SHP77 treated with DMSO at 0.1 percent for 48 hours (cell line): ENCODE measurements around the gene MBD5.
"Not testable (repeated sequence)": the region's sequence is repeated elsewhere in the genome, so short reads cannot be mapped to it uniquely, and the experiment has no call there.

Experiments
- DNase-seq: peaks from one replicate; lab custom pipeline; 2025; lab: John Stamatoyannopoulos, UW

MBD5 gene

DNA sequence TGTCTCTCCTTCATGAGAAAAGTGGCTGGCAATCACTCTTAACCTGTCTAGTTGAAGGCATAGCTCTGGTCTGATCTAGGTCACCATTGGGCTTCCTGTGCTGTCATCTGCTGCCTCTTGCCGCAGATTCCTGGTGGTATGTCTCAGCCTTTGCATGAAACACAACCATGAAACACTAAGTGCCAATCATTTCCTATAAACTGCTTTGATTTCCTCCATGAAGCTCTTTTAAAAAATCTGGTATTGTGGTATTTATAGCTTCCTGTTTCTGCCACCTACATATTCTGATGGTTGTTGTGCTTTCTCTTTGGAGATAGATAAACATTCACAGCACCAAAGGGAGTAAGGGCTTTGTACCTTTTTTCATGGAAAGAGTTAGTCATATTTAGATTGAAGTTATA, 503.6 kb downstream of the MBD5 start:
- no peak for DNase-seq

- no peak for DNase-seq
These were observed 504.2 kb downstream of the MBD5 start for GRCh38 chr2:148525130-148525529.

DNA sequence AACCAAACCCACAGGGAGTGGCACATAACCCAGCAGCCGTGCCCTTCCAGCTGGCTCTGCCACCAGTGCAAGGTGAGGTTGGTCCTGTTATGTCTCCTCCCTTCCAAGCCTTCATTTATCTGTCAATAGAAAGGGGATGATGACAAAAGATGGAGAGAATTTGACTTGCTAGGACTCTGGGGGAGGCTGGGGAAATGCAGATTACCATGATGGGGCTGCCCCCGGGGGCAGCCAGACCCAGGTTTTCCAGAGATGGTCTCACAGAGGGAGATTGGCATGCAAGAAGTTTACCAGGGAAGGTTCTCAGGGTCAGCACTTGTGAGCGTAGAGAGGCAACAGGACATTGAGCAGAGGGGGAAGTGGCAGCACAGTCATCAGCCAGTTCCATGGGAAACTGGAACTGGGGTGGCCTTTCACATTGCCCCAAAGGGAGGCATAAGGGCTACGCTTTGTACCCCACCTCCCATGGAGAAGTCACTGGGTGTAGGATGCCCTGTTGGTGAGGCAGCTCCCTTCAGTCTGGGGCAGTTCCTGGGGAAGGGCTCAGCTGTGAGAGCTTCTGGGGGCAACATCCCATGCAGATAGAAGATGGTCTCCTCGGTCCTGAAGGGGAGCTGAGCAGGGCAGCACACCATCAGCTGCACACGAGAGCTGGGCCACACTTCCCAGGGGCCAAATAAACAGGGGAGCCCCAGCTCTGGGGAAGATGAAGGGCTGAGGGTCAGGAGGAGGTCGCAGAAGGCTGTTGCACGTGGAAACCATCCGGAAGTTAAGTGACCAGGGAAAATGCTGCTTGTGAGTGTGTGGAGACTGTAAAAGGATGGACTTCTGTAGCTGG, 505.8 kb downstream of the MBD5 start:
- DNase-seq = no peak

- DNase-seq = no peak
These were observed 506.8 kb downstream of the MBD5 start for GRCh38 chr2:148527488-148528340.

DNA sequence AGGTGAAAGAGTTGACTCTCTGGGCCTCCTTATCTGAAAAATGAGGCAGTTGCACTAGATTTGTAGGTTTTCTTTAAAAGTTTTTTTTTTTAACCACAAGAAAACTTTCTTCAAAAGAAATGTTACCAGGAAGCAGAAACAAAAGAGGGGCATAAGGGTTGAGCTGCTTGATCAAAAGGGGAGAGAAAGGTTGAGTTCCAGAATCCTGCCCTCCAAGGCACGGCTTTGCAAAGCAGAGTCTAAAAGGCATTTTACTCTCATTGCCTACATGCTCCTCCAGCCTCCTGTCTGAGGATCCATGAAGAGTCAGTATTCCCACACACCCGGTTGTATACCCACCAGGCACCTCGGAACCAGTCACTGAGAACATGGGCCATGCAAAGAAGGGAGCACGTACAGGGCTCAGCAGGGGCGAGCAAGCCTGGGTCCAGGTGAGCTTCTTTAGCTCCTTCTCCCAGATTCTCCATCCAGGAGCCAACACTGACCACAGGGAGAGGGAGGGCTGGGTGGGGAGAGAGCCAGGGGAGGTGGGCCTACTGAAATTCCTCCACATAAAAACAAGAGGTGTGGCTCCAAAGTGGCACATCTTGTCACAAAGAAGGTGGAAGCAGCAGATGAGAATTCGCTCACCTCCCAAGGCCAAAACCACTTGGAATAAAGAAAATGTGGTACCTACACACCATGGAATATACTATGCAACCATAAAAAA, 507.6 kb downstream of the MBD5 start:
- no peak for DNase-seq

GRCh38 chr2:148529745-148530144, 508.9 kb downstream of the MBD5 start:
- DNase-seq = no peak

- DNase-seq = no peak
These were observed 509.5 kb downstream of the MBD5 start for GRCh38 chr2:148530350-148530749.

GRCh38 chr2:148531235-148531634, 510.3 kb downstream of the MBD5 start:
- DNase-seq = no peak

DNA sequence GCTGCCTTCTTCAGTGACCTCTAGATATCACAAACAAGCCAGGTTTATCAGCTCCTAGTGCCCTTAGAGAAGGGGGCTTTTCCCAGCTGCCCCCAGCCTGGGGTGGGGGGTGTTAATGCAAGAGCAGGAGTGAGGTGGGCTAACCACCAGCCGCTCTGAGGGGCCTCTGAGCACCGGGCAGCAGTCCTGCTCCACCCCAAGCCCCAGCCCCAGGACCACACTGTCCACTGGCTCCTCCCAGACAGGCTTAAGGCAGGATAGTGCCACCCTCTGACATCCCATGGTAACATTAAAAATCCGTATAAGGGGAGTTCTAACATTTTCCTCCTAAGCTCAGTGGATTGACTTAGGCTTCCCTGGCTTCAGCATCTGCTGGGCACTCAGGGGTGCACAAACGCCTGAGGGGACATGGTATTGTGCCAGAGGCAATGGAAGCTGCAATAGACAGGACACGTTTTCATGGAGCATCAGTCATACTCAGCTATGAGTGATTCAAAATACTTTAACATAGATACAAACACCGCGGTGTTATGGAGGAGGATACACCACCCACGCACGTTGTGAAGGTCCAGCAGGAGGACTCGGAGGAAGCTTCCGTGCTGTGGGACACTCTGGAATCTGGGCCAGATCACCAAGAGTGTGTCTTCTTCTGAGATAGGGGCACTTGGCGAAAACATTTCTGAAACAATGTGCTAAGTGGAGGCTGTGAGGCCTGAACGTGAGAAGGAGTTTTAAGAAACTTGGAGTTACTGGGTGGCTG, 511.0 kb downstream of the MBD5 start:
- DNase-seq = no peak

DNA sequence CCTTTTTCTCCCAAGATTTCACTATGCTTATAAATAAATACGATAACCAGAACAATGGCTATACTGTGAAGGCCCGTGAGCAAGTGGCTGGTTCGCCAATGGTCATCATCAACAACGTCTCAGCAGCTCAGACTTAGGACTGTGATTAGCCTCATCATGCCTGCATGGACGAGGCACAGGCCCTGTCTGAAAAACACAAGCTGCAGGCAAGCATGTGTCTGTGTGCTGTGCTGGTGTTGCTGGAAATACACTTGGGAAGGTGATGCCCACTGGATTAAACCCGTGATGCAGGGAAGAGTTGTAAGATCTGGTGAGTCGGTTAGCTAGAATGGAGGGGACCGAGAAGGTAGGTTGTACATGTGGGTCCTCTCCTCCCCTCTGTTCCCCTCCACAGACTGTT, 512.1 kb downstream of the MBD5 start:
- no peak for DNase-seq

- DNase-seq = no peak
These were observed 512.8 kb downstream of the MBD5 start for GRCh38 chr2:148533685-148534084.

GRCh38 chr2:148534416-148535204, 513.7 kb downstream of the MBD5 start:
- no peak for DNase-seq

DNA sequence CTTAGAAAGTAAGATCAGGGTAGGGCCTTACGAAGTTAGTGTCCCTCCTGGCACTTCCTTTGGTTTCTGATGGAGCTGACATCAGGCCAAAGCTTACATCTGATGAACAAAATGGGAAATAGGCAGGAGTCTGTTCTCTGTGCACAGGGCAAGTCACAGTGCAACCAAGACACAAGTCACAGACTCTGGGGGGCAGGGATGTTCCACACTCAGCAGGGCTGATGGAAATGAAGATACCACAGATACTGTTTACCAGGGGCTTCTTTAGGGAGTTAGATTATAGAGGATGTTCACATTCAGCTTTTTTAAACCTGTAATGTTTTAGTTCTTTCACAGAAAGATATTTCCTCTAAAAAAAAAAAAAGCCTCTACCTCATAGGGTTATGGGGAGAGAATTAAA, 517.5 kb downstream of the MBD5 start:
- no peak for DNase-seq

GRCh38 chr2:148540022-148540421, 519.1 kb downstream of the MBD5 start:
- no peak for DNase-seq

DNA sequence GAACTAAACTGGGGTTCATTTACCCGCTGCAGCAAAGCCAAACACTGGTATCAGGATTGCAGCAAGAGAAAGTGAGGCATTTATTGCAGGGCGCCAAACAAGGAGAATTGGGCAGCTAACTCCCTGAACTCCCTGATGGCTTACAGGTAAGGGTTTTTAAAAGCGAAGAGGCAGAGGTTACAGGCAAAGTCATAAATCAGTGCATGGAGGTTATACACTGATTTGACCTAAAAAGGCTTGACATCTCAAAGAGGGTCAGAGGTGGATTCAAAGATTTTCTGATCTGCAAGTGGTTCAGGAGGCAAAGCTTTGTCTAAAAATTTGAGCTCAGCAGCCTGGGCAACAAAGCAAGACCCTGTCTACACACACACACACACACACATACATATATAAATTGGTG, 520.9 kb downstream of the MBD5 start:
- DNase-seq = no peak

- DNase-seq = no peak
These were observed 521.7 kb downstream of the MBD5 start for GRCh38 chr2:148542614-148543013.

- not testable (repeated sequence) for DNase-seq
These were observed 522.2 kb downstream of the MBD5 start for GRCh38 chr2:148543088-148543540.

DNA sequence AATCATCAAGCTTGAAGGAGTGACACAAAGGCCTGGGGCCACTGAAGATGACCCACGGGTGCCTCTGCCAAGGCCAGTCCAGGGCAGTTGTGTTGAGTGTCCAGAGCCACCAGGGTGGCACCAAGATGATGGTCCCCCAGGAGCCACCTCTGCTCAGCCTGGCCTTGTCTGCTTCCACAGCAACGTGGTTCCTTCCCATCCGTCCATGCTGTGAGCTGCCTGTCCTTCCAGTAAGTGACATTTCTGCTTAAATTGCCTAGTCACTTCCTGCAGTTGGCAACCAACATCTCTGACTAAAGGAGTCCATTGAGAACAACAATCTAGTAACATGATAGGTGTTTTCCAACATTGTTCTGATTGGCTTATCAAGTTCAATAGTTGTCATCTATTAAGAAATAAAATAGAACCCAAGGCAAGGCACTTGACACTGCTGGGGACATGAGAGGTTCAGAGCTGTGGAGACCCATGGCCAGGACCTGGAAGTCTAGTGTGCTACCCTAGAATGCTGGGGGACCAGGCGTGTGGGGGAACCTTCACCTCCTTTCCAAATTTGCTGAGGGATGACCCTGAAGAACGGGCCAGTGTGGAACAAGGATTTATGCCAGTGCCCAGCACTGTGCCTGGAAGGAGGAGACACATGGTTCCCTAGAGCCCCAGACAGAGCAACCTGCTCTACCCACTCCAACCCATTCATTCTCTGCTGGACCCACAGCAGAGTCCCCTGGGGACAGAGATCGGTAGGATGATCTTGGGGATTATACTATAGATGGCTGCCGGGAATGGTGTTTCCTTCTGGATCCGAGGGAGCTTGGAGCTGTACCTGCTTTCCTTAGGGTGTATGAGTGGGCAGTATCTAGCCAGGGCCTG, 524.7 kb downstream of the MBD5 start:
- DNase-seq = no peak

GRCh38 chr2:148546270-148546669, 525.4 kb downstream of the MBD5 start:
- no peak for DNase-seq
